Body of pancreas (tissue), 4 donors: ENCODE data around the gene VEGFB.

Experiments used
- CTCF ChIP-seq, 7 experiments: fragments of 450-650 bp in 4 of 7; fragments of 200-600 bp in 3 of 7; sonication (generic) in 3 of 7; IDR thresholded peaks; one replicate each; pipeline ENCODE4 v1.5.1; 2016 to 2019; ENCODE audit warnings: antibody characterized with exemption in 7 of 7
- POLR2A ChIP-seq, 3 donors: fragments of 450-650 bp; IDR thresholded peaks; one replicate each; pipeline ENCODE4 v1.6.1; 2016; ENCODE audit warnings: antibody characterized with exemption in 3 of 3, mild to moderate bottlenecking in 2 of 3

DNA sequence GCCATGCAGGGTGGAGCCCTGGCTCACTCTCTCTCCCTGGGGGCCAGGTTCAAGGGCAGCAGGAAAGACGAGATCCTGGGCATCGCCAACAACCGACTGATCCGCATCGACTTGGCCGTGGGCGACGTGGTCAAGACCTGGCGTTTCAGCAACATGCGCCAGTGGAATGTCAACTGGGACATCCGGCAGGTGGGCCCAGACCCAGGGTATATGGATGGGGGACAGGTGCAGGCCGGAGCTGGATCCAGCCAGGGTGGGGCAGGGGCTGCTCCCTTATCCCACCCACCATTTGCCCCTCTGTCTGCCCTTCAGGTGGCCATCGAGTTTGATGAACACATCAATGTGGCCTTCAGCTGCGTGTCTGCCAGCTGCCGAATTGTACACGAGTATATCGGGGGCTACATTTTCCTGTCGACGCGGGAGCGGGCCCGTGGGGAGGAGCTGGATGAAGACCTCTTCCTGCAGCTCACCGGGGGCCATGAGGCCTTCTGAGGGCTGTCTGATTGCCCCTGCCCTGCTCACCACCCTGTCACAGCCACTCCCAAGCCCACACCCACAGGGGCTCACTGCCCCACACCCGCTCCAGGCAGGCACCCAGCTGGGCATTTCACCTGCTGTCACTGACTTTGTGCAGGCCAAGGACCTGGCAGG, 11.3 kb upstream of the VEGFB start:
- no peak for TF ChIP-seq CTCF (IDR thresholded peaks at IDR 0.05)
- no peak for TF ChIP-seq POLR2A (IDR thresholded peaks at IDR 0.05)
